H1 (cell line): ENCODE results near the gene MEN1. TPM values are rescaled to one million over a fixed set of nuclear protein-coding genes. Genes with fewer than 3 reads are reported as not detected.

ENCODE experiments used
- BRCA1 ChIP-seq: IDR thresholded peaks from 2 replicates; pipeline ENCODE4 v1.6.1; 2012; ENCODE audit warnings: low read depth, low read length, improper control_type of control experiment
- polyA plus RNA-seq, 7 experiments: library from polyadenylated mRNA; depleted of rRNA in 3 of 7; stranded (reverse) in 5 of 7; unstranded in 2 of 7; fragments of >200 nt in 5 of 7; fragments of 200-250 nt in 2 of 7; gene quantifications; 1 replicate in 5 of 7; 2 replicates in 1 of 7; 4 replicates in 1 of 7; pipeline versions ENCODE4 v1.2.1 to v1.2.3, GENCODE V29; 2011 to 2013; ENCODE audit warnings: missing spikeins in 2 of 7, mixed read lengths in 2 of 7
- total RNA-seq: library from RNA; stranded (reverse); fragmentation: NEBNext Ultra II Directional; extraction: Animal tissue kit (Norgen Biotek cat#: 25700); gene quantifications from 2 replicates; pipeline ENCODE4 v1.2.1, GENCODE V29; 2021

The MEN1 gene
- total and polyA plus RNA-seq, 2 of the 8 experiments (the other 6 are each of a cell fraction or from before 2014, with no cell fraction given) = 47.2 to 56.3 TPM

DNA sequence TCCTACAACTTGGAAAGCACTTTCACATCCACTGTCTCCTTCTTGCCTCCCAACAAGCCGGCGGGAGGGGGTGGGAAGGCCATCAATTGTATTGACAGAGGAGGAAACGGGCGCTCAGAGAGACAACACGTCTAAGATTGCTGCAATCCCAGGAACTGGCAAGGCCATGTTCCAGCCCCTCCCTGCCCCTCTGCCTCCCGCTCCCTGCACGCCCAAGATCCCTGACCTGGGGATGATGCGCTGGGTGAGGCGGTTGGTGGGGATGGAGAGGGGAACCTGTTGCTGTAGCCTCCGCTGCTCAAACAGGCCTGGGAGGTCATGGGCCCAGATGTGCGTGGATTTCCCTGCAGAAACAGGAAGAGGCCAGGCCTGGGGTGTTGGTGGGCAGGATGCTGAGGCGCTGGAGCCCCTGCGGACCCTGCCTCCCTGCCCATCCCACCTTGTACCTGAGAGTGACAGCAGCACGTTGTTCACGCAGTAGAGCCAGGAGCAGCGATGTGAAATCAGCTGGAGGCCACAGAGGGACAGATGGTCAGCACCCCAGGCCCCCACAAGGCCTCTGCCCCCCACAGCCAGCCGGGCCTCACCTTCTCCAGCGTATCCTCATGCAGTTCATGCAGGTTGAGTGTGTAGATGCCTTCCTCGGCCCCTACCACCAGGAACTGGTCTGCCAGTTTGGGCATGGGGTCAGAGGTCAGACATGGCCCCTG, 14.1 kb downstream of the MEN1 start (continued):
- TF ChIP-seq BRCA1 = no peak
